T-helper 17 cell (primary cell): ENCODE measurements around the gene FAM169A. TPM values are rescaled to one million over a fixed set of nuclear protein-coding genes. Genes with fewer than 3 reads are reported as not detected.
A peak's percentile ranks its signal among the peaks of the same experiment; 100 is the strongest.
"Not testable (repeated sequence)": the region's sequence is repeated elsewhere in the genome, so short reads cannot be mapped to it uniquely, and the experiment has no call there.

ENCODE experiments used
- ATAC-seq: fragments of 150-1000 bp; cut with Tn5 transposase; 2 replicates; pipeline ENCODE4 v1.10.0; 2021; ENCODE audit warnings: mild to moderate bottlenecking, moderate library complexity
- DNase-seq, 3 donors: peaks; one replicate each; pipeline versions ENCODE4 v3.0.0 to v3.0.0-alpha.2; 2020 to 2021
- H3K9me3 ChIP-seq: one replicate; pipeline ENCODE4 v1.7.0; 2013; ENCODE audit warnings: low read length, mild to moderate bottlenecking; ENCODE audit not compliant: control insufficient read depth, poor library complexity, severe bottlenecking
- H3K27ac Mint-ChIP-seq: one replicate; pipeline ENCODE4 v1.8.0; 2022; ENCODE audit warnings: mild to moderate bottlenecking, moderate library complexity, mixed read lengths
- H3K27me3 Mint-ChIP-seq: one replicate; pipeline ENCODE4 v1.8.0; 2022; ENCODE audit warnings: mixed read lengths
- H3K36me3 Mint-ChIP-seq: one replicate; pipeline ENCODE4 v1.8.0; 2022; ENCODE audit warnings: low read depth, mixed read lengths
- H3K4me1 Mint-ChIP-seq: one replicate; pipeline ENCODE4 v1.8.0; 2022; ENCODE audit warnings: mild to moderate bottlenecking, mixed read lengths
- H3K4me3 Mint-ChIP-seq: one replicate; pipeline ENCODE4 v1.8.0; 2022; ENCODE audit warnings: mild to moderate bottlenecking, moderate library complexity, mixed read lengths
- total RNA-seq, 4 donors: library from RNA in 2 of 4; stranded (reverse) in 2 of 4; gene quantifications; one replicate each; pipeline ENCODE4 v1.2.3 and lab custom pipeline; 2022 to 2026

Gene FAM169A, protein sequence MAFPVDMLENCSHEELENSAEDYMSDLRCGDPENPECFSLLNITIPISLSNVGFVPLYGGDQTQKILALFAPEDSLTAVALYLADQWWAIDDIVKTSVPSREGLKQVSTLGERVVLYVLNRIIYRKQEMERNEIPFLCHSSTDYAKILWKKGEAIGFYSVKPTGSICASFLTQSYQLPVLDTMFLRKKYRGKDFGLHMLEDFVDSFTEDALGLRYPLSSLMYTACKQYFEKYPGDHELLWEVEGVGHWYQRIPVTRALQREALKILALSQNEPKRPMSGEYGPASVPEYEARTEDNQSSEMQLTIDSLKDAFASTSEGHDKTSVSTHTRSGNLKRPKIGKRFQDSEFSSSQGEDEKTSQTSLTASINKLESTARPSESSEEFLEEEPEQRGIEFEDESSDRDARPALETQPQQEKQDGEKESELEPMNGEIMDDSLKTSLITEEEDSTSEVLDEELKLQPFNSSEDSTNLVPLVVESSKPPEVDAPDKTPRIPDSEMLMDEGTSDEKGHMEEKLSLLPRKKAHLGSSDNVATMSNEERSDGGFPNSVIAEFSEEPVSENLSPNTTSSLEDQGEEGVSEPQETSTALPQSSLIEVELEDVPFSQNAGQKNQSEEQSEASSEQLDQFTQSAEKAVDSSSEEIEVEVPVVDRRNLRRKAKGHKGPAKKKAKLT
- total RNA-seq, result 10 to 100 TPM in 1 of 2 donors, 1 to 10 TPM in 1; 9.2 to 16.1 TPM
- 33.4 to 57.4 reads per million in 2 donors for total RNA-seq (lab: John Stamatoyannopoulos, UW)

DNA sequence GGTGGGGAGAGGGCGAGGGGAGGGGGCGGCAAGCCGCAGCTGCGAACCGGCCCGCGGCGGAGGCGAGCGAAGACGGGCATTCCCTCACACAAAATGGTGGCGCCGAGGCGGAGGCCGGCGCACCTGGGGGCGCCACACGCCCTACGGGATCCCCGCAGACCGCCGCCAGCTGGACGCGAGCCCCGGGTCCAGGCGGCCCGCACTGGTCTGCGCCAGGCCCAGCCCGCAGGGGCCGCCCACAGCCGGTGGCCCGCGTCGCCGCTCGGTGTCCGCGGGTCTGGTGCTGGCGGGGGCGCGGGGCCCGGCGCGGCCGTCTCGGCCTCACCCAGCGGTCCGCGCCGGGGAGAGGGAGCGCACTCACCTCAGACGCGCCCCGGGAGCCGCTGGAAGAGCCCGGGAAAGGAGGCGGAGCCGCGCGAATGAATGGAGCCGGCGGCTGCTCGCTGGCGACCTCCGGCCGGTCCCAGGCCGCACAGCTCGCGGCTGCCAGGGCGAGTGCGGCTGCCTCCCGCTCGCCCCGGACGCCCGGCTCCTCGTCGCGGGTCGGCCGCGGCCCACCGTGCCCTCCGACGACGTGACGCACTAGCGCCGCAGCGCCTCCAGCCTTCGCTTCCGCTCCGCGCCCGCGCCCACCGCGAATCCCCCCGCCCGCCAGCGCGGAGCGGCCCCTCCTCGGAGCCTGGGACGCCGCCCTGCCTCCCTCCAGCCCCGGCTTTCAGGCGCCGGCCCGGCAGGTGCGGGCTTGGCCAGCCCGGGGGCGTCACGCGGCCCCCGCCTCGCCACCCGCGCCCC lies at the start of gene FAM169A:
TSS of gene FAM169A (minus strand) at position 584 of the 792 bp plus-strand sequence. CDS start 24,711 bp downstream, outside the sequence.
- no peaks in the 10 kb centered on the region for H3K27me3 Mint-ChIP-seq
- ATAC-seq, result peak; percentile 72

DNA sequence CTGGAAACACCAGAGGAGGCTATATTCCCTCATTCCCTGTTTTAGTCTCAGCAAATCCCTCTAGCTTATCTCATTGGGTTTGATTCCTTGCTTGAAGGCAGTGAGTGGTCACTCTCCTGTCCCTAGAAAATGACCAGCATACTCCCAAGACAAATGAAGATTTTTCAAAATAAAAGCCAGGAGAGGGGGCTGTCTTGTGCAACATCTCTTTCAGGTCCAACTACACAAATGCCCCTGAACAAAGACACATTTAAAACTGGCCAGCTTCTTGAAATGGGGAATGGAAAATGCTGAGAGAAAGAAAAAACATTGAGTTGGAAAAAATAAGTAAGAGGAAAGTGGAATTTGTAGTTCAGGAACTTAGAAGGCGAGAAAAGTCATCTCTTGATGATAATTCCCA lies 49.3 kb upstream of the FAM169A start:
- Mint-ChIP-seq H3K36me3 (peaks cover 4% of the 10 kb centered on the region), H3K27ac (no peak overlapping the region), H3K27me3 (peaks cover 32% of the 10 kb centered on the region), H3K4me1 (no peaks in the 10 kb centered on the region), H3K4me3 (no peak overlapping the region)
- H3K9me3 ChIP-seq, result no peaks in the 10 kb centered on the region
- no peak for DNase-seq
- ATAC-seq, result no peak

More for the DNA sequence above, at the start of gene FAM169A:
- DNase-seq, result peak; percentile 36 to 51 (median 45)
- Mint-ChIP-seq H3K27ac (peak within 1 kb of the TSS; percentile 92), H3K4me1 (peaks cover 29% of the 10 kb centered on the region), H3K4me3 (peak within 1 kb of the TSS; percentile 95), H3K36me3 (no peaks in the 10 kb centered on the region)
- H3K9me3 ChIP-seq, result no peaks in the 10 kb centered on the region

DNA sequence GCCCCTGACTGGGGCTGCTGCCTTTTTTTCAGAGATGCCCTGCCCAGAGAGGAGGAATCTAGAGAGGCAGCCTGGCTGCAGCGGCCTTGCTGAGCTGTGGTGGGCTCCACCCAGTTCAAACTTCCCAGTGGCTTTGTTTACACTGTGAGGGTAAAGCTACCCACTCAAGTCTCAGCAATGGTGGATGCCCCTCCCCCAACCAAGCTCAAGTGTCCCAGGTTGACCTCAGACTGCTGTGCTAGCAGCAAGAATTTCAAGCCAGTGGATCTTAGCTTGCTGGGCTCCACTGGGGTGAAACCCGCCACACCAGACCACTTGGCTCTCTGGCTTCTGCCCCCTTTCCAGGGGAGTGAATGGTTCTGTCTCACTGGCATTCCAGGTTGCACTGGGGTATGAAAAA lies 45.2 kb upstream of the FAM169A start:
- not testable (repeated sequence) for ATAC-seq, H3K36me3 Mint-ChIP-seq, H3K9me3 ChIP-seq, H3K27ac Mint-ChIP-seq, H3K4me1 Mint-ChIP-seq, H3K4me3 Mint-ChIP-seq, DNase-seq
- peaks cover 28% of the 10 kb centered on the region for H3K27me3 Mint-ChIP-seq

DNA sequence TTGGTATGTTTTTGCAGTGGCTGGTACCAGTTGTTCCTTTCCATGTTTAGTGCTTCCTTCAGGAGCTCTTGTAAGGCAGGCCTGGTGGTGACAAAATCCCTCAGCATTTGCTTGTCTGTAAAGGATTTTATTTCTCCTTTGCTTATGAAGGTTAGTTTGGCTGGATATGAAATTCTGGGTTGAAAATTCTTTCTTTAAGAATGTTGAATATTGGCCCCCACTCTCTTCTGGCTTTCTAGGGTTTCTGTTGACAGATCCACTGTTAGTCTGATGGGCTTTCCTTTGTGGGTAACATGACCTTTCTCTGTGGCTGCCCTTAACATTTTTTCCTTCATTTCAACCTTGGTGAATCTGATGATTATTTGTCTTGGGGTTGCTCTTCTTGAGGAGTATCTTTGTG lies 43.7 kb upstream of the FAM169A start:
- H3K36me3 Mint-ChIP-seq, H3K27ac Mint-ChIP-seq, DNase-seq, H3K4me1 Mint-ChIP-seq, H3K4me3 Mint-ChIP-seq, ATAC-seq, H3K9me3 ChIP-seq: not testable (repeated sequence)
- peaks cover 16% of the 10 kb centered on the region for H3K27me3 Mint-ChIP-seq

DNA sequence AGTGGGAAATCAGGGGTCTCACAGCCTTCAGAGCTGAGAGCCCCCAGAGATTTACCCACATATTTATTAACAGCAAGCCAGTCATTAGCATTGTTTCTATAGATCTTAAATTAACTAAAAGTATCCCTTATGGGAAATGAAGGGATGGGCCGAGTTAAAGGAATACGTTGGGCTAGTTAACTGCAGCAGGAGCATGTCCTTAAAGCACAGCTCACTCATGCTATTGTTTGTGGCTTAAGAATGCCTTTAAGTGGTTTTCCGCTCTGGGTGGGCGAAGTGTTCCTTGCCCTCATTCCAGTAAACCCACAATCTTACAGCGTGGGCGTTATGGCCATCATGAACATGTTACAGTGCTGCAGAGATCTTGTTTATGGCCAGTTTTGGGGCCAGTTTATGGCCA lies 42.0 kb upstream of the FAM169A start:
- H3K27me3 Mint-ChIP-seq, H3K9me3 ChIP-seq, DNase-seq, H3K4me1 Mint-ChIP-seq, H3K4me3 Mint-ChIP-seq, H3K36me3 Mint-ChIP-seq, H3K27ac Mint-ChIP-seq, ATAC-seq: not testable (repeated sequence)

DNA sequence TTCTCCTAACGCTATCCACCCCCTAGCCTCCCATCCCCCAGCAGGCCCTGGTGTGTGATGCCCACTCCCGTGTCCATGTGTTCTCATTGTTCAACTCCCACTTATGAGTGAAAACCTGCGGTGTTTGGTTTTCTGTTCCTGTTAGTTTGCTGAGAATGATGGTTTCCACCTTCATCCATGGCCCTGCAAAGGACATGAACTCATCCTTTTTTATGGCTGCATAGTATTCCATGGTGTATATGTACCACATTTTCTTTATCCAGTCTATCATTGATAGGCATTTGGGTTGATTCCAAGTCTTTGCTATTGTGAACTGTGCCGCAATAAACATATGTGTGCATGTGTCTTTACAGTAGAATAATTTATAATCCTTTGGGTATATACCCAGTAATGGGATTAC lies 38.5 kb upstream of the FAM169A start:
- H3K9me3 ChIP-seq, H3K4me3 Mint-ChIP-seq, H3K4me1 Mint-ChIP-seq, H3K27me3 Mint-ChIP-seq, ATAC-seq, H3K27ac Mint-ChIP-seq, DNase-seq, H3K36me3 Mint-ChIP-seq: not testable (repeated sequence)

DNA sequence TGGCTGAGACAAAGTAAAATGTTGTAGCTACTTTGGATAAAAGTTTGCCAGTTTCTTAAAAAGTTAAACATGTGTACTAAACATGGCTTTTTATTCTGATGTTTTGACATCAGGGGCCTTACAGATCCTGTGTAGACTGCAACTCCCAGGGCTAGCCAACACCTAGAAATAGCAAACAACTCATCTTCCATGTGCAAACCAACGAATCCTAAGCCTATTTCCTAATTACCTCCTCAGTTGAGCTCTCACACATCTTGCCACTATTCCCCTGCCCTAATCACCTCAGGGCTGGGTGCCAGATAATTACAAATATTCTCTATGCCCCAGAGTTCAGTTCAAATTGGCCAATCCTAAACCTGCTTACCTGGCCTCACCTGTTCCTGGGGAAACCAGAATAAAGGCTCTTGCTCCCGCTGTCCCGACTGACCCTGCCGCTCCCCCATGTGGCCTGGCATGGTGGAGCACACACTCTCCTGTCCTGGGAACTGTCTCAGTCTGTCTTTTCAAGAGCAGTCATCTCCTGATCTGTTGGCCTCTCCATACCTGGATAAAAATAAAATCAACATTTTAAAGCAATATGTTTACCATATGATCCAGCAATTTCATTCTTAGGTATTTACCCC lies 37.1 kb upstream of the FAM169A start:
- ATAC-seq, result peak; percentile 96
- no peaks in the 10 kb centered on the region for H3K9me3 ChIP-seq
- DNase-seq, result peak in 2 of 3 donors; percentile 14 to 15
- Mint-ChIP-seq H3K27ac (no peak overlapping the region), H3K36me3 (no peaks in the 10 kb centered on the region), H3K27me3 (no peaks in the 10 kb centered on the region), H3K4me1 (peaks cover 7% of the 10 kb centered on the region), H3K4me3 (no peak overlapping the region)

DNA sequence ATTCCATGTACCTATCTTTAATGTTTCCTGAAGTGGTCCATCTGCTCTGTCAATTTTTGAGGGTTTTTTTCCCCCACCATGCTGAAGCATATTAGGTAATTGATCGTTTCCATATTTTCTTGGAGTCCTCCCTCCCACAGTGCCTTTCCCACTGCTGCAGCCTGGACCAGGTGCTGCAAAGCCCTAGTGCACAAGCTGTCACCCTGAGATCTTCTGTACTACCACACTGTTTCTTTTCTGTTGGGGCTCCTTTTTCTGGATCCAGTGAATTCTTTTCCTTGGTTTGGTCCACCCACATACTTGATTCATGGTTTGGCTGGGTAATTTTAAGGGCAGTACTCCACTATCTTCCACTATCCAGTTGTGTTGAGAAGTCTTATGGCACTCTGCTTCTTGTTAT lies 30.9 kb upstream of the FAM169A start:
- H3K4me3 Mint-ChIP-seq, result no peak overlapping the region
- ATAC-seq (no peak), DNase-seq (no peak)
- H3K4me1 Mint-ChIP-seq, result no peaks in the 10 kb centered on the region
- H3K36me3 Mint-ChIP-seq, result no peaks in the 10 kb centered on the region
- H3K9me3 ChIP-seq, result no peaks in the 10 kb centered on the region
- no peak overlapping the region for H3K27ac Mint-ChIP-seq
- peaks cover 13% of the 10 kb centered on the region for H3K27me3 Mint-ChIP-seq

DNA sequence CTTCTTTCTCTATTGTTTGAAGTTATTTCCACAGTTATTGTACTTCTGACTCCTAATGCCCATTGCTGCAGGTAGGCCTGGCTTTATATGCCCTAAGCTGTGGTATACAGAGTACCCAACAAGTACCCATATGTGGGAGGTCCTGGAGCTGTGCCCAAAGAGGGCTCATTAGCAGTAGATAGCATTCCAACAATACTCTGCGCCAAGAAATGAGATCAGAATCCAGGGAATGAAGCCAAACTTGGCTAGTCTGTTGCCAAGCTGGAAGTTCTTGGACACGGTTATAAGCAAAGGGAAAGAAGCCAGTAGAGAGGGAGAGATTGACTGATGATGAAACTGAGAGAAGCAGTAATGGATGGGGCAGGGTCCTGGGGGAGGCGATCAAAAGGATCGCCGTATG lies 29.7 kb upstream of the FAM169A start:
- ATAC-seq (no peak), DNase-seq (no peak)
- no peaks in the 10 kb centered on the region for H3K9me3 ChIP-seq
- Mint-ChIP-seq H3K36me3 (no peaks in the 10 kb centered on the region), H3K27me3 (peaks cover 13% of the 10 kb centered on the region), H3K4me1 (no peaks in the 10 kb centered on the region), H3K4me3 (peak overlapping the region; percentile 13), H3K27ac (no peak overlapping the region)

DNA sequence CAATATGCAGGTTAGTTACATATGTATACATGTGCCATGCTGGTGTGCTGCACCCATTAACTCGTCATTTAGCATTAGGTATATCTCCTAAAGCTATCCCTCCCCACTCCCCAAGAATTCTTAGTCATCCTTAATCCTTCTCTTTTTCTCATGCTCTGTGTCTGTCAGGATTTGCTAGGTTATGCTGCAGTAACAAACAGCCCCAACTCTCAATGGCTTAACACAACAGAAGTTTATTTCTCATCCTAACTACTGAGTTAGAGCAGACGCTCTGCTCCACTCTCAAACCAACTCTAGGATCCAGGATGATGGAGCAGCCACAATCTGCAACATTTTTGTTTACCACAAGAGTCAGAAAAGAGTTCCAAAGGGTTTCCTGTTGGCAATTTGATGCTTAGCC lies 28.2 kb upstream of the FAM169A start:
- Mint-ChIP-seq H3K27ac (no peak overlapping the region), H3K36me3 (no peaks in the 10 kb centered on the region), H3K27me3 (peaks cover 21% of the 10 kb centered on the region), H3K4me1 (no peaks in the 10 kb centered on the region), H3K4me3 (no peak overlapping the region)
- DNase-seq (no peak), ATAC-seq (no peak)
- no peaks in the 10 kb centered on the region for H3K9me3 ChIP-seq

DNA sequence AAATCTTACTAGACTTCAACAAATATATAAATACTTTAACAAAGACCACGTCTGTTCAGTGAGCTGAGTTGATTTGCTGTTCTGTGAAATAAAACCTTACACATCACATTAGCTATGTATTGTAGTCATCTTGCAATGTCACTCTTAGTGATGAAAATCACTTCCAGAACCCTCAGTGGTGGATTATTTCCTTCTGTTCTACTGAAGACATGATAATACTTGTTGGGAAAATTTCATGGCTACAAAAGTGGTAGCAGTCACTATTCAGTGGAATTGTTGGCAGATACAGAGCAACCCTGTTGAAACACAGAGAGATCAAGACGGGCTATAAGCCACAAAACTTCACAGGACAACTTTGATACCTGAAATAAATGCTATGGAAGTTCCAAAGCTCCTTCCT lies 26.7 kb upstream of the FAM169A start:
- H3K36me3 Mint-ChIP-seq, result no peaks in the 10 kb centered on the region
- H3K27ac Mint-ChIP-seq, result no peak overlapping the region
- no peak for DNase-seq
- peaks cover 26% of the 10 kb centered on the region for H3K27me3 Mint-ChIP-seq
- no peak overlapping the region for H3K4me3 Mint-ChIP-seq
- H3K9me3 ChIP-seq, result no peaks in the 10 kb centered on the region
- H3K4me1 Mint-ChIP-seq, result no peaks in the 10 kb centered on the region
- no peak for ATAC-seq

DNA sequence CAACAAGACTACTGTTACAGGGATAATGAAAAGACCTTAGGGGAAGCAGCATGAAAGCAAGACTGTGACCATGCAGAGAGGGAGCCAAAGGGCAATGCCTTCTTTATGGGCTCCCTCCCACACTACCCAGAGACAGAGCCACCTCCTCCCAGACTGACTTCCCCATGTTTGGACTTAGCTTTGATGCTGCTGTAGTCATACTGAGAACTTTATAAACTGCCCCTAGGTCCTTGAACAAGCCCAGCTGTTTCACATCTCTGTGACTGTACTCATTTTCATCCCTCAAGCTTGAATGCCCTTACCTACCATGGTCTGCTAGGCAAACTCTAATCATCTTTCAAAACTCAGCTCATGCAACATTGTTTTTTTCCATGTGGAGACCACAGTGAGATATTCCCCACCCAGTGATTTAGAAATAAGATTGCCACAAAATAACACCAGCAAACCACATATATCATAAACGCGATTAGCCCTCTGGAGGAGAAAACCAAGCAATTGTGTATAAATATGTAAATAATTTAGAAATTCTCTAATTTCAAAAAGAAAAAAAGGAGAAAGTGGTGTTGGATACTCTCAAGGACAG lies 23.4 kb upstream of the FAM169A start:
- Mint-ChIP-seq H3K27me3 (peaks cover 13% of the 10 kb centered on the region), H3K4me1 (no peaks in the 10 kb centered on the region), H3K27ac (no peak overlapping the region), H3K4me3 (no peak overlapping the region), H3K36me3 (no peaks in the 10 kb centered on the region)
- ATAC-seq, result no peak
- DNase-seq, result no peak
- no peaks in the 10 kb centered on the region for H3K9me3 ChIP-seq
